Transverse colon (tissue), 4 donors: ENCODE data around the gene CACNA1I.

Experiments used
- CTCF ChIP-seq, 5 experiments: fragments of 200-600 bp in 3 of 5; fragments of 450-650 bp in 2 of 5; sonication (generic) in 3 of 5; IDR thresholded peaks; 1 replicate in 2 of 5; 2 replicates in 3 of 5; pipeline ENCODE4 v1.5.1; 2016 to 2017; ENCODE audit warnings: antibody characterized with exemption in 5 of 5, inconsistent platforms in 3 of 5, mild to moderate bottlenecking in 2 of 5, moderate library complexity in 1 of 5
- POLR2A ChIP-seq: fragments of 450-650 bp; IDR thresholded peaks from one replicate; pipeline ENCODE4 v1.6.1; 2016; ENCODE audit warnings: antibody characterized with exemption, mild to moderate bottlenecking, moderate library complexity
- POLR2AphosphoS5 ChIP-seq, 3 donors: sonication (generic); formaldehyde crosslinking; IDR thresholded peaks; one replicate each; pipeline ENCODE4 v1.6.1; 2016; ENCODE audit warnings: antibody characterized with exemption in 3 of 3

- no peak for TF ChIP-seq CTCF (IDR thresholded peaks at IDR 0.05)
- no peak for TF ChIP-seq POLR2A
- TF ChIP-seq POLR2AphosphoS5 (IDR thresholded peaks at IDR 0.05) = no peak
Observed at GRCh38 chr22:39547587-39547947, 23.0 kb upstream of the CACNA1I start.
